Heart right ventricle (tissue), 16 donors: ENCODE data around the gene CHN2. TPM values are rescaled to one million over a fixed set of nuclear protein-coding genes. Genes with fewer than 3 reads are reported as not detected.

ENCODE experiments used
- ATAC-seq, 8 donors: fragments of 200-7000 bp; cut with Tn5 transposase; one replicate each; pipeline ENCODE4 v1.9.1; 2020; ENCODE audit warnings: mild to moderate bottlenecking in 8 of 8, moderate library complexity in 8 of 8, moderate number of reproducible peaks in 1 of 8
- DNase-seq, 2 donors: peaks; one replicate each; pipeline ENCODE4 v3.0.0-alpha.2; 2020
- H3K27ac ChIP-seq, 10 donors: fragments of 200-600 bp; sonication (generic) in 2 of 10; one replicate each; pipeline versions ENCODE4 v1.5.0 to v1.8.0; 2020 to 2022; ENCODE audit warnings: mild to moderate bottlenecking in 3 of 10
- H3K27me3 ChIP-seq, 7 donors: fragments of 200-600 bp; one replicate each; pipeline ENCODE4 v1.8.0; 2021 to 2022; ENCODE audit warnings: mild to moderate bottlenecking in 2 of 7
- H3K36me3 ChIP-seq, 9 donors: fragments of 200-600 bp; sonication (generic) in 1 of 9; one replicate each; pipeline versions ENCODE4 v1.5.0 to v1.8.0; 2020 to 2022; ENCODE audit warnings: mild to moderate bottlenecking in 2 of 9
- H3K4me1 ChIP-seq, 9 donors: fragments of 200-600 bp; sonication (generic) in 1 of 9; one replicate each; pipeline versions ENCODE4 v1.5.0 to v1.8.0; 2020 to 2022; ENCODE audit warnings: mild to moderate bottlenecking in 4 of 9
- H3K4me3 ChIP-seq, 10 donors: fragments of 200-600 bp; sonication (generic) in 2 of 10; one replicate each; pipeline versions ENCODE4 v1.5.0 to v1.8.0; 2020 to 2022; ENCODE audit warnings: mild to moderate bottlenecking in 7 of 10, moderate library complexity in 2 of 10
- H3K9me3 ChIP-seq, 11 donors: fragments of 200-600 bp in 10 of 11; sonication (generic) in 2 of 11; one replicate each; pipeline versions ENCODE4 v1.5.0 to v1.8.0; 2013 to 2022; ENCODE audit warnings: mild to moderate bottlenecking in 2 of 11, control low read depth in 1 of 11, moderate library complexity in 1 of 11
- WGBS, 2 donors: extraction: QIAGEN DNeasy Blood & Tissue Kit; methylation state at CpG; one replicate each; pipeline ENCODE4 v1.1.7; 2013; ENCODE audit warnings: inconsistent platforms in 1 of 2; 5-methylcytosine and 5-hydroxymethylcytosine counted together
- intact Hi-C, 10 donors: fragments of 100-400 bp; cut with DNase I; formaldehyde crosslinking; loops; one replicate each; pipeline versions ENCODE4 v1.11.1 to v1.14.2; 2022
- polyA plus RNA-seq, 2 donors: library from polyadenylated mRNA; stranded (reverse); fragments of 200-250 nt; gene quantifications; one replicate each; pipeline ENCODE4 v1.2.3, GENCODE V29; 2013
- total RNA-seq, 10 donors: library from RNA; stranded (reverse); fragmentation: NEBNext Ultra II Directional in 3 of 10; extraction: Animal tissue kit (Norgen Biotek cat#: 25700) in 3 of 10; gene quantifications; one replicate each; pipeline versions ENCODE4 v1.2.1 to v1.2.4, GENCODE V29; 2021 to 2023
- TF ChIP-seq, protein P1 (sequence below), 9 donors: fragments of 200-600 bp; sonication (generic) in 2 of 9; IDR thresholded peaks; one replicate each; pipeline versions ENCODE4 v1.5.0 to v1.8.0; 2021 to 2022; ENCODE audit warnings: antibody characterized with exemption in 9 of 9, mild to moderate bottlenecking in 5 of 9, moderate library complexity in 1 of 9
- donor health status: Arrhythmogenic right ventricular cardiomyopathy.
- donor health status: ischemic (EF 13 %, LVEDD 7.1; RV severe dilation, severe dysfunction).
- donor health status: healthy with polysubstance abuse.
- donor health status: DM: no; HTN: yes; CAD: no.
- donor health status: DM: no; HTN: no; CAD: no.
- donor health status: ischemic (EF 25% LVEDD 6.9; RV normal size, moderate dysfunction).
- donor health status: ischemic (EF 25% LVEDD 5.7; RV mildly dilated, moderate dysfunction).
- donor health status: healthy.
- donor health status: DM: yes; HTN: yes; CAD: no.
- donor health status: Ischemic cardiomyopathy.
- donor health status: ischemic (EF 35%, LVEDD 5.7; RV mildly dilated, moderate dysfunction).
- donor health status: nonischemic (EF 11% LVEDD 7.7; RV severe dilation, severe dysfunction).
- donor health status: DM: yes; HTN: yes; CAD: no.
- donor health status: PGD.
- donor health status: ischemic (EF 29% LVEDD 5.4; RV normal size, mild dysfunction).
- donor health status: nonischemic (EF 23%, LVEDD 6.1; RV moderate dilation, normal function).

The CHN2 gene
- total and polyA plus RNA-seq, 12 donors: 5.9 to 54.9 (median 22.6) TPM

DNA sequence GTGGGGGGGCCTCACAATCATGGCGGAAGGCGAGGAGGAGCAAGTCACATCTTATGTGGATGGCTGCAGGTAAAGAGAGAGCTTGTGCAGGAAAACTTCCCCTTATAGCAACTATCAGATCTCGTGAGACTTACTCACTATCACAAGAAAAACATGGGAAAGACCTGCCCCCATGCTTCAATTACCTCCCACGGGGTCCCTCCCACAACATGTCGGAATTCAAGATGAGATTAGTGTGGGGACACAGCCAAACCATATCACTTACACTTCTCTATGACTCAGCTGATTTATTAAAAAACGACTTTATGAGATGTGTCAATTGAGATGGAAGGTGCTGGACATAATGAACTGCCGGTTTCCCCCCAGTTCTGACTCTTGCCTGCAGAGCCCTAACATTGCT is 23.8 kb upstream of the CHN2 start:
- H3K27ac ChIP-seq: no peak overlapping the region
- intact Hi-C loops: no loop called here
- H3K4me1 ChIP-seq: peaks cover 0 to 13% (median 0%) of the 10 kb centered on the region in 9 donors
- H3K9me3 ChIP-seq: peaks cover 0 to 6% (median 0%) of the 10 kb centered on the region in 11 donors
- DNase-seq (no peak), ATAC-seq (no peak)
- peaks cover 0 to 6% (median 0%) of the 10 kb centered on the region in 7 donors for H3K27me3 ChIP-seq
- no peak overlapping the region for H3K4me3 ChIP-seq
- 70 to 76% methylated on average over 7 of the region's 7 CpGs for WGBS, 2 donors
- TF ChIP-seq, protein P1, sequence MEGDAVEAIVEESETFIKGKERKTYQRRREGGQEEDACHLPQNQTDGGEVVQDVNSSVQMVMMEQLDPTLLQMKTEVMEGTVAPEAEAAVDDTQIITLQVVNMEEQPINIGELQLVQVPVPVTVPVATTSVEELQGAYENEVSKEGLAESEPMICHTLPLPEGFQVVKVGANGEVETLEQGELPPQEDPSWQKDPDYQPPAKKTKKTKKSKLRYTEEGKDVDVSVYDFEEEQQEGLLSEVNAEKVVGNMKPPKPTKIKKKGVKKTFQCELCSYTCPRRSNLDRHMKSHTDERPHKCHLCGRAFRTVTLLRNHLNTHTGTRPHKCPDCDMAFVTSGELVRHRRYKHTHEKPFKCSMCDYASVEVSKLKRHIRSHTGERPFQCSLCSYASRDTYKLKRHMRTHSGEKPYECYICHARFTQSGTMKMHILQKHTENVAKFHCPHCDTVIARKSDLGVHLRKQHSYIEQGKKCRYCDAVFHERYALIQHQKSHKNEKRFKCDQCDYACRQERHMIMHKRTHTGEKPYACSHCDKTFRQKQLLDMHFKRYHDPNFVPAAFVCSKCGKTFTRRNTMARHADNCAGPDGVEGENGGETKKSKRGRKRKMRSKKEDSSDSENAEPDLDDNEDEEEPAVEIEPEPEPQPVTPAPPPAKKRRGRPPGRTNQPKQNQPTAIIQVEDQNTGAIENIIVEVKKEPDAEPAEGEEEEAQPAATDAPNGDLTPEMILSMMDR (IDR thresholded peaks at IDR 0.05): no peak
- peaks cover 0 to 7% (median 0%) of the 10 kb centered on the region in 9 donors for H3K36me3 ChIP-seq

DNA sequence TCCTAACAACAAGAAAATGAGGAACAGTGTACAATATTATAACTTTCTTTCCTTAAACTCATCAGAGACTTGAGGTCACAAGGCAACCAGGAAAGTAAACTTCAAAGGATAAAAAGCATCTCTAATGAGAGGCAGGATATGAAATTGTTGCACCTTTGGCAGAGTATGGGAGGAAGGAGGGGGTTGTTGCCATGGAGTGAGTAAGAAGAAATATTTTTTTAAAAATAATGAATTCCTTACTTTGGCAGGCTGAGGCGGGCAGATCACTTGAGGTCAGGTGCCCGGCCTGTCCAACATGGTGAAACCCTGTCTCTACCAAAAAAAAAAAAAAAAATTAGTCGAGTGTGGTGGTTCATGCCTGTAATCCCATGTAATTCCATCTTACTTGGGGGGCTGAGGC is 21.1 kb upstream of the CHN2 start:
- H3K4me3 ChIP-seq: no peak overlapping the region
- peaks cover 0 to 6% (median 0%) of the 10 kb centered on the region in 7 donors for H3K27me3 ChIP-seq
- H3K4me1 ChIP-seq: peaks cover 0 to 20% (median 0%) of the 10 kb centered on the region in 9 donors
- TF ChIP-seq, protein P1 (IDR thresholded peaks at IDR 0.05): no peak
- intact Hi-C loops: no loop called here
- WGBS, 2 donors: 77 to 81% methylated on average over 3 of the region's 3 CpGs
- DNase-seq (no peak), ATAC-seq (no peak)
- H3K27ac ChIP-seq: no peak overlapping the region
- H3K36me3 ChIP-seq: peaks cover 0 to 7% (median 0%) of the 10 kb centered on the region in 9 donors
- no peaks in the 10 kb centered on the region for H3K9me3 ChIP-seq

- Histone ChIP-seq H3K9me3 (peaks cover 0 to 4% (median 0%) of the 10 kb centered on the region in 11 donors), H3K27ac (peak overlapping the region in 5 of 10 donors; percentile 26 to 82 (median 41)), H3K36me3 (no peaks in the 10 kb centered on the region), H3K4me1 (peaks cover 0 to 24% (median 0%) of the 10 kb centered on the region in 9 donors), H3K4me3 (no peak overlapping the region), H3K27me3 (no peaks in the 10 kb centered on the region)
- peak; percentile 68 to 95 (median 88) for ATAC-seq
- WGBS, 2 donors: 44 to 58% methylated on average over 9 of the region's 9 CpGs
- intact Hi-C loops: no loop called here
- TF ChIP-seq, protein P1 (IDR thresholded peaks at IDR 0.05): no peak
- DNase-seq: peak; percentile 33 to 58
Observed at GRCh38 chr7:29177963-29178600, 16.5 kb upstream of the CHN2 start.

DNA sequence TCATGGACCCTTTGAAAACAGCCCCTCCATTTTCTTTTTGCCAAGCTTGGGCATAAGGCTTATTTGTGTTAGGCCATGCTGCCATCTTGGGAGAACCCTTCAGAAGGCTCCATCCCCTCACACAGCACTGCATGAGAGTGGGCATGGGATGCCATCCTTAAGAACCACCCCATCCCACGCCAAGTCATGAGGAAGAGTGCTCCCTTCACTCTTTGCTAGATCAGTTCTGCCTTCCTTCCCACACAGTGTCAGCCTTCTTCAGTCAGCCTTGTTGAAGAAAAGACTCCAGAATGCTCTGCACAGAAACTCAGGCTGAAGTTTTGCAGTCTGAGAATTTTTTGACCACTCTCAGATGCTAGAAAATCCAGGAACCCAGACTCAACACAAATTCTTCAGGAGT is 15.5 kb upstream of the CHN2 start:
- DNase-seq (no peak), ATAC-seq (no peak)
- Histone ChIP-seq H3K27me3 (no peaks in the 10 kb centered on the region), H3K36me3 (no peaks in the 10 kb centered on the region), H3K9me3 (peaks cover 0 to 4% (median 0%) of the 10 kb centered on the region in 11 donors), H3K27ac (peak overlapping the region in 1 of 10 donors; percentile 82), H3K4me1 (peaks cover 0 to 24% (median 0%) of the 10 kb centered on the region in 9 donors), H3K4me3 (no peak overlapping the region)
- 55 to 94% methylated on average over 1 of the region's 1 CpG for WGBS, 2 donors
- TF ChIP-seq, protein P1 (IDR thresholded peaks at IDR 0.05): no peak
- intact Hi-C loops: no loop called here
